ENCODE measurements around the gene PI4K2A. TPM values are rescaled to one million over a fixed set of nuclear protein-coding genes. Genes with fewer than 3 reads are reported as not detected.
A peak's percentile ranks its signal among the peaks of the same experiment; 100 is the strongest.

Gene PI4K2A
- total and polyA plus RNA-seq, 4 experiments from 2014 or later, result 8.5 to 9.9 (median 9.2) TPM

- CTCF ChIA-PET (ENCODE audit: partially characterized antibody), result interaction anchor here (0.7 to 20.3 kb wide), 7 partner anchors 8 to 43 kb away, joined by 3 to 436 read pairs (median 7); partner anchors contain the start of genes AVPI1, MARVELD1 and ZFYVE27
- no peak for DNase-seq
- intact Hi-C loops (cut with micrococcal nuclease), result loop anchor here (10.0 kb wide), 1 partner anchor 340 kb away; no protein-coding TSS in a partner anchor
- H3K4me1 Mint-ChIP-seq, result peaks cover 0 to 2% (median 0%) of the 10 kb centered on the region in 4 donors
- POLR2A ChIA-PET (ENCODE audit: partially characterized antibody), result no interaction called here
- H3K36me3 ChIP-seq (ENCODE audit: insufficient read depth, low read length), result no peaks in the 10 kb centered on the region
- peaks cover 16 to 17% of the 10 kb centered on the region in 2 donors for H3K27me3 Mint-ChIP-seq
- H3K9me3 Mint-ChIP-seq, result no peaks in the 10 kb centered on the region
- H3K27ac ChIP-seq (ENCODE audit: low read depth, low read length), result no peak overlapping the region
- H3K27me3 ChIP-seq (ENCODE audit: insufficient read depth, low read length), result no peaks in the 10 kb centered on the region
- H3K4me1 ChIP-seq (ENCODE audit: insufficient read depth, low read length), result no peaks in the 10 kb centered on the region
- H3K4me3 ChIP-seq (ENCODE audit: low read length in 2 of 2), result no peak overlapping the region
- no peak overlapping the region for H3K27ac Mint-ChIP-seq
- H3K36me3 Mint-ChIP-seq, result no peaks in the 10 kb centered on the region
- H3K4me3 Mint-ChIP-seq, result no peak overlapping the region
- H3K9me3 ChIP-seq (ENCODE audit: control insufficient read depth in 1 of 2, low read length in 2 of 2), result no peaks in the 10 kb centered on the region
These were observed 63.9 kb downstream of the PI4K2A start for GRCh38 chr10:97704341-97704740.

GRCh38 chr10:97705006-97705670 lies 64.7 kb downstream of the PI4K2A start:
- H3K9me3 Mint-ChIP-seq, result no peaks in the 10 kb centered on the region
- H3K4me3 Mint-ChIP-seq, result no peak overlapping the region
- no peaks in the 10 kb centered on the region for H3K36me3 Mint-ChIP-seq
- peaks cover 0 to 6% (median 0%) of the 10 kb centered on the region in 4 donors for H3K4me1 Mint-ChIP-seq
- Histone ChIP-seq H3K36me3 (ENCODE audit: insufficient read depth, low read length) (no peaks in the 10 kb centered on the region), H3K4me1 (ENCODE audit: insufficient read depth, low read length) (no peaks in the 10 kb centered on the region), H3K27me3 (ENCODE audit: insufficient read depth, low read length) (no peaks in the 10 kb centered on the region), H3K27ac (ENCODE audit: low read depth, low read length) (no peak overlapping the region), H3K4me3 (ENCODE audit: low read length in 2 of 2) (no peak overlapping the region), H3K9me3 (ENCODE audit: control insufficient read depth in 1 of 2, low read length in 2 of 2) (no peaks in the 10 kb centered on the region)
- intact Hi-C loops (cut with micrococcal nuclease), result loop anchor here (10.0 kb wide), 1 partner anchor 340 kb away; no protein-coding TSS in a partner anchor
- H3K27me3 Mint-ChIP-seq, result peaks cover 19 to 22% of the 10 kb centered on the region in 2 donors
- CTCF ChIA-PET (ENCODE audit: partially characterized antibody), result interaction anchor here (0.7 to 20.3 kb wide), 4 partner anchors 10 to 28 kb away, joined by 3 to 436 read pairs (median 81); partner anchors contain the start of genes AVPI1 and ZFYVE27
- POLR2A ChIA-PET (ENCODE audit: partially characterized antibody), result no interaction called here
- H3K27ac Mint-ChIP-seq, result no peak overlapping the region
- DNase-seq, result no peak

- Mint-ChIP-seq H3K27me3 (peaks cover 18 to 22% of the 10 kb centered on the region in 2 donors), H3K36me3 (no peaks in the 10 kb centered on the region), H3K4me1 (peaks cover 2 to 6% (median 4%) of the 10 kb centered on the region in 4 donors), H3K9me3 (no peaks in the 10 kb centered on the region), H3K27ac (no peak overlapping the region), H3K4me3 (no peak overlapping the region)
- ChIA-PET CTCF (ENCODE audit: partially characterized antibody) (interaction anchor here (0.8 to 20.3 kb wide), 6 partner anchors 11 to 45 kb away, joined by 3 to 436 read pairs (median 4); partner anchors contain the start of genes AVPI1 and ZFYVE27), POLR2A (ENCODE audit: partially characterized antibody) (no interaction called here)
- Histone ChIP-seq H3K27ac (ENCODE audit: low read depth, low read length) (no peak overlapping the region), H3K9me3 (ENCODE audit: control insufficient read depth in 1 of 2, low read length in 2 of 2) (no peaks in the 10 kb centered on the region), H3K36me3 (ENCODE audit: insufficient read depth, low read length) (no peaks in the 10 kb centered on the region), H3K4me3 (ENCODE audit: low read length in 2 of 2) (no peak overlapping the region), H3K4me1 (ENCODE audit: insufficient read depth, low read length) (no peaks in the 10 kb centered on the region), H3K27me3 (ENCODE audit: insufficient read depth, low read length) (no peaks in the 10 kb centered on the region)
- peak in 1 of 5 donors; percentile 32 for DNase-seq
- intact Hi-C loops (cut with micrococcal nuclease), result loop anchor here (10.0 kb wide), 1 partner anchor 338 kb away; no protein-coding TSS in a partner anchor
These were observed 66.8 kb downstream of the PI4K2A start for GRCh38 chr10:97707134-97707861.

- POLR2A ChIA-PET (ENCODE audit: partially characterized antibody), result no interaction called here
- H3K27me3 Mint-ChIP-seq, result peaks cover 17 to 21% of the 10 kb centered on the region in 2 donors
- intact Hi-C loops (cut with micrococcal nuclease), result loop anchor here (10.0 kb wide), 1 partner anchor 337 kb away; no protein-coding TSS in a partner anchor
These were observed 67.7 kb downstream of the PI4K2A start for GRCh38 chr10:97708167-97708566.

GRCh38 chr10:97708976-97709946 lies 68.8 kb downstream of the PI4K2A start:
- Histone ChIP-seq H3K27ac (ENCODE audit: low read depth, low read length) (no peak overlapping the region), H3K27me3 (ENCODE audit: insufficient read depth, low read length) (no peaks in the 10 kb centered on the region), H3K4me1 (ENCODE audit: insufficient read depth, low read length) (peaks cover 6% of the 10 kb centered on the region), H3K36me3 (ENCODE audit: insufficient read depth, low read length) (no peaks in the 10 kb centered on the region), H3K4me3 (ENCODE audit: low read length in 2 of 2) (no peak overlapping the region), H3K9me3 (ENCODE audit: control insufficient read depth in 1 of 2, low read length in 2 of 2) (no peaks in the 10 kb centered on the region)
- Mint-ChIP-seq H3K27me3 (peaks cover 14 to 17% of the 10 kb centered on the region in 2 donors), H3K27ac (peak overlapping the region in 2 of 7 donors; percentile 26 to 29), H3K9me3 (no peaks in the 10 kb centered on the region), H3K4me1 (peaks cover 7 to 15% (median 11%) of the 10 kb centered on the region in 4 donors), H3K36me3 (peaks cover 0 to 2% of the 10 kb centered on the region in 2 donors), H3K4me3 (peak overlapping the region in 2 of 8 donors; percentile 30 to 37)
- ChIA-PET CTCF (ENCODE audit: partially characterized antibody) (interaction anchor here (0.8 to 20.3 kb wide), 11 partner anchors 8 to 332 kb away, joined by 3 to 436 read pairs (median 5); partner anchors contain the start of genes AVPI1 and ZFYVE27), POLR2A (ENCODE audit: partially characterized antibody) (interaction anchor here (0.9 to 1.3 kb wide), 3 partner anchors 22 to 33 kb away, joined by 3 to 5 read pairs (median 3); partner anchors contain the start of genes AVPI1 and ZFYVE27)
- DNase-seq, result peak in 4 of 5 donors; percentile 14 to 34 (median 30)
- intact Hi-C loops (cut with micrococcal nuclease), result loop anchor here (1.0 to 10.0 kb wide), 3 partner anchors 22 to 336 kb away; no protein-coding TSS in a partner anchor

More at GRCh38 chr10:97708167-97708566, 67.7 kb downstream of the PI4K2A start:
- no peaks in the 10 kb centered on the region for H3K36me3 Mint-ChIP-seq
- no peak overlapping the region for H3K4me3 ChIP-seq (ENCODE audit: low read length in 2 of 2)
- H3K4me3 Mint-ChIP-seq, result no peak overlapping the region
- no peaks in the 10 kb centered on the region for H3K9me3 ChIP-seq (ENCODE audit: control insufficient read depth in 1 of 2, low read length in 2 of 2)
- no peak for DNase-seq
- no peaks in the 10 kb centered on the region for H3K27me3 ChIP-seq (ENCODE audit: insufficient read depth, low read length)
- H3K9me3 Mint-ChIP-seq, result no peaks in the 10 kb centered on the region
- no peak overlapping the region for H3K27ac Mint-ChIP-seq
- peaks cover 4% of the 10 kb centered on the region for H3K4me1 ChIP-seq (ENCODE audit: insufficient read depth, low read length)
- H3K4me1 Mint-ChIP-seq, result peaks cover 5 to 11% (median 8%) of the 10 kb centered on the region in 4 donors
- no peak overlapping the region for H3K27ac ChIP-seq (ENCODE audit: low read depth, low read length)
- CTCF ChIA-PET (ENCODE audit: partially characterized antibody), result interaction anchor here (0.8 to 20.3 kb wide), 7 partner anchors 9 to 121 kb away, joined by 3 to 436 read pairs (median 4); partner anchors contain the start of genes AVPI1 and ZFYVE27
- H3K36me3 ChIP-seq (ENCODE audit: insufficient read depth, low read length), result no peaks in the 10 kb centered on the region
